Activated CD4-positive, alpha-beta T cell treated with anti-CD3 and anti-CD28 coated beads, Interleukin-2, amount 10 ng/mL, durations not matched to agents 24 days and 14 days (primary cell): ENCODE measurements around the gene PRG2. TPM values are rescaled to one million over a fixed set of nuclear protein-coding genes. Genes with fewer than 3 reads are reported as not detected.
A peak's percentile ranks its signal among the peaks of the same experiment; 100 is the strongest.

ENCODE experiments used
- DNase-seq: peaks from one replicate; pipeline ENCODE4 v3.0.0; 2022
- H3K27ac Mint-ChIP-seq: one replicate; pipeline ENCODE4 v1.8.0; 2022; ENCODE audit warnings: mild to moderate bottlenecking, mixed read lengths
- H3K27me3 Mint-ChIP-seq: one replicate; pipeline ENCODE4 v1.8.0; 2022; ENCODE audit warnings: mixed read lengths
- H3K36me3 Mint-ChIP-seq: one replicate; pipeline ENCODE4 v1.8.0; 2022; ENCODE audit warnings: low read depth, mild to moderate bottlenecking, mixed read lengths
- H3K4me1 Mint-ChIP-seq: one replicate; pipeline ENCODE4 v1.8.0; 2021; ENCODE audit warnings: mixed read lengths
- H3K4me3 Mint-ChIP-seq: one replicate; pipeline ENCODE4 v1.8.0; 2022; ENCODE audit warnings: mild to moderate bottlenecking, moderate library complexity, mixed read lengths
- H3K9me3 Mint-ChIP-seq: one replicate; pipeline ENCODE4 v1.8.0; 2021; ENCODE audit warnings: mixed read lengths
- intact Hi-C: fragments of 100-400 bp; cut with micrococcal nuclease; formaldehyde crosslinking; loops from one replicate; pipeline ENCODE4 v1.15.1; 2023
- total RNA-seq: library from RNA; stranded (reverse); gene quantifications from 2 replicates; pipeline ENCODE4 v1.2.3, GENCODE V29; 2022

The PRG2 gene, protein sequence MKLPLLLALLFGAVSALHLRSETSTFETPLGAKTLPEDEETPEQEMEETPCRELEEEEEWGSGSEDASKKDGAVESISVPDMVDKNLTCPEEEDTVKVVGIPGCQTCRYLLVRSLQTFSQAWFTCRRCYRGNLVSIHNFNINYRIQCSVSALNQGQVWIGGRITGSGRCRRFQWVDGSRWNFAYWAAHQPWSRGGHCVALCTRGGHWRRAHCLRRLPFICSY
- 0.35 and 0.38 TPM in 2 replicates for total RNA-seq

DNA sequence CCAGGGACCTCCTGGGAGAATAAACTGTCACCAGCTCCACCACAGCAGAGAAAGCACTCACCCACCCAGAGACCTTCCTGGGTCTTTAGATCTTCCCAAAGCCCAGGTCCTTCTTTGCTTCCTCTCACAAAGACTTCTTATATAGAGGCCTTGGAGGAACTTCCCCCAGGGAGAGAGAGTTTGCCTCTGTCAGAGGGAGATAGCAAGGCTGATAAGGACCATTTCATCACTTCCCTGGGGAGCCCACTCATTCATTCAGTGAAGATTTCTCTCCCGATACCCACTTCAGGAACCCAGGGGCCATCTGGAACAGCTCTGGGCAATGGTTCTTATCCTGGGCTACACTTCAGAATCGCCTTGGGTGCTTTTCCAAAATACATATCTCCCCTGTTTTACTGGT is at the start of gene PRG2:
Gene PRG2 (minus strand): TSS at position 116 of the 400 bp plus-strand sequence. CDS start 706 bp downstream, outside the sequence.
- Mint-ChIP-seq H3K4me1 (no peaks in the 10 kb centered on the region), H3K36me3 (no peaks in the 10 kb centered on the region)

DNA sequence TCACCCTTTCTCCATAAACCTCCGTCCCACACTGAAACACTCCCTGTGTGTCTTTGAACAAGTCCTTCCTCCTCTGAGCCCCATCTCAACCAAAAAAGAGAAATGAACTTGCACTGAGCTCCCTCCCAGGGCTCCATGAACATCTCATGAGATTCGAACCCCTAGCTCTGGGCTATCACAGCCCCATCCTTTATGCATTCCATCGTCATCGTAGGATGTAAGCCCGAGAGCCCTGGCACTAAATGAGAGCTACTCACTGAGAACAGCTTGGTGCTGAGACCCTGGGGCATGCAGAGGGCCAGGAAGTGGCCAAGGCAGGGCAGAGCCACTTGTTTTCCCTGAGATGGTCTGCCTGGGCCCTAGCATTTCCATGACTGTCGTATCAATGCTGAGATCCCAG is 49.3 kb upstream of the PRG2 start:
- intact Hi-C loops, result no loop called here
- no peak overlapping the region for H3K27ac Mint-ChIP-seq
- peaks cover 6% of the 10 kb centered on the region for H3K27me3 Mint-ChIP-seq

More for the DNA sequence above, at the start of gene PRG2:
- no peak for DNase-seq
- H3K9me3 Mint-ChIP-seq, result no peaks in the 10 kb centered on the region
- no peak within 1 kb of the TSS for H3K4me3 Mint-ChIP-seq
- peaks cover 2% of the 10 kb centered on the region for H3K27me3 Mint-ChIP-seq
- intact Hi-C loops, result no loop called here
- no peak within 1 kb of the TSS for H3K27ac Mint-ChIP-seq

DNA sequence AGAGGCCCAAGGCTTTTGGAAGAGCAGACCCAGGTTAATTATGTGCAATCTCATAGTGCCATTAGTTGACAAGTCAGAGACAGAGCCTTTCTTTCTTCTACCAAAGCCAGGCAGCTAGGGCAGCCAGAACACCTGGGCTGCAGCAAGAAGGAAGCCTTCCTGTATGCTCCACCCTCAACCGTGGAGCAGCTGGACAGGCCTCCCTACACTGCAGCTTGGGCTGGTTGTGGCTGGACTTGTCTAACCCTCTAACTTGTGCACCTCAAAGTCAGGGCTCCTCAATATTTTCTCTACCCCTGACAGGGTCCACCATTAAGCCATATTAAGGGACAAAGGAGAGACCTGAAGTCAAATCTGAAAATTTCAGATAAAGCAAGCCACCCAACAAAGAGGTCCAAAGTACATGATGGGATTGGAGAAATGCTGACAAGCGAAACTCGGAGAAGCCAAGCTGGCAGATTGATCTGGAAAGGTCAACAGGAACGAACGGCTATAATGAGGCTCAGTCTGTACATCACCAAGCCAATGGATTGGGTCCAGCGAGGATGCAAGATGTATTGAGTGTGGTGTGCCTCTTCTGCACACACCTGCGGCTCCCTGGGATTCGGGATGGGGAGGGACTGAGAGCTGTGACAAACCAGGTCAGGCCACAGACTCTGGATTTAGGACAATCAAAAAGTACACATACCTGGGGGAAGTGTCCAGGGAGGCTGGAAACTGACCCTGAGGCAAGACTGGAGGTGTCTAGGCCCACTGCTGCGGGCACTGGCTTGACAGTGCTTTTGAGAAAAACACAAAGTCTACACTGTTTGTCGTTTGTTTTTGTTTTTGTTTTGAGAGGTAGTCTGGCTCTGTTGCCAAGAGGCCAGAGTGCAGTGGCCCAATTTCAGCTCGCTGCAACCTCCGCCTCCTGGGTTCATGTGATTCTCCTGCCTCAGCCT is 48.2 kb upstream of the PRG2 start:
- no peaks in the 10 kb centered on the region for H3K9me3 Mint-ChIP-seq
- H3K4me3 Mint-ChIP-seq, result no peak overlapping the region
- peaks cover 10% of the 10 kb centered on the region for H3K27me3 Mint-ChIP-seq
- intact Hi-C loops, result no loop called here
- no peaks in the 10 kb centered on the region for H3K4me1 Mint-ChIP-seq
- no peak for DNase-seq
- H3K36me3 Mint-ChIP-seq, result no peaks in the 10 kb centered on the region
- H3K27ac Mint-ChIP-seq, result no peak overlapping the region

More for the DNA sequence above, 49.3 kb upstream of the PRG2 start:
- DNase-seq, result no peak
- no peaks in the 10 kb centered on the region for H3K9me3 Mint-ChIP-seq
- no peak overlapping the region for H3K4me3 Mint-ChIP-seq
- no peaks in the 10 kb centered on the region for H3K4me1 Mint-ChIP-seq
- H3K36me3 Mint-ChIP-seq, result no peaks in the 10 kb centered on the region

DNA sequence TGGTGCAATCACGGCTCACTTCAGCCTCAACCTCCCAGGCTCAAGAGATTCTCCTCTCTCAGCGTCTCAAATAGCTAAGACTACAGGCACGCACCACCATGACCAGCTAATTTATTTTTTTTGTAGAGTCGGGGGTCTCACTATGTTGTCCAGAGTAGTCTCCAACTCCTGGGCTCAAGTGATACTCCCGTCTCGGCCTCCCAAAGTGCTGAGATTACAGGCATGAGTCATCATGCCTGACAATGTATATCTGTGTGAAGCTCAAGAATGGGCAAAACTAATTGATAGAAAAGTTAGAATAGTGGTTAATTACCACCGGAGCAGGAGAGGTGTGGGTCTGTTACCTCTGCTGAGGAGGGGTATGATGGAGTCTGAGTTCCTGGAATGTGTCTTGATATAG is 45.6 kb upstream of the PRG2 start:
- no peak overlapping the region for H3K27ac Mint-ChIP-seq
- DNase-seq, result no peak
- intact Hi-C loops, result no loop called here
- no peaks in the 10 kb centered on the region for H3K36me3 Mint-ChIP-seq
- no peak overlapping the region for H3K4me3 Mint-ChIP-seq
- H3K9me3 Mint-ChIP-seq, result no peaks in the 10 kb centered on the region
- H3K27me3 Mint-ChIP-seq, result peaks cover 10% of the 10 kb centered on the region
- H3K4me1 Mint-ChIP-seq, result peaks cover 12% of the 10 kb centered on the region

DNA sequence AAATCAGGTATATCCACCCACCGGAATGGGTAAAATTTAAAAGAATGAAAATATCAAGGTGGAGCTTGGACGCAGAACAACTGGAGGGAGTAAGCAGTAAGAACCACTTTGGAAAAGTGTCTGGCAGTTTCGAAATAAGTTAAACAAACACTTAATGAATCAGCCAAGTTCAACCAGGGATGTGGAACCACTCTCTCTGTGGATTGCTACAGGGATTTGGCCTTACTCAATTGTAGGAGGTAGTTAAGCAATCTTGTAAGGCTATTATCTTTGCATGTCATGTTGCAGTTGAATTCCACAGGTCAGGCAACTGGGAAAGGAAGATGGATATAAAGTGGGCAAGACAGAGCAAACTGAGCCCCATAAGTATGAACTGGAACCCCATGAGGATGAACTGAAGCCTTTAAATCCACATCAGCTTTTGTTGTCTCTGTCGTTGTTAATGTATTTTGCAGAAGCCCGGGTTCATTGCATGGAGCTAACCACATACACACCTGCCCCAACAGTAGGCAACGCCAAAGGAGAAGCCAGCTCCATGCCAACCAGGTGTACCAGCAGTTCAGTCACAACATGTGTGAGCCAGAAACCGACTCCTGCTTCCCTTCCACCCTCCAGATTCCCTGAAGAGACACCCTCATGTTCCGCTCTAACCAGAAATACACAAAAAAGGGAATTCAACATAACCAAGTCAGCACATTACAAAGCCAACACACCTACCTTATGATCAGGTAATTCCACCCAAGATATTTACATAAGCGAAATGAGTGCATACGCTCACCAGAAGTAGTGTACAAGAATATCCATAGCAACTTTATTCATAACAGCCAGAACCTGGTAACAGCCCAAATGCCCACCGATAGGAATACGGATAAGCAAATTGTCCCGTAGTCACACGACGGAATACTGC is 44.4 kb upstream of the PRG2 start:
- intact Hi-C loops, result no loop called here
- H3K9me3 Mint-ChIP-seq, result no peaks in the 10 kb centered on the region
- H3K36me3 Mint-ChIP-seq, result no peaks in the 10 kb centered on the region

DNA sequence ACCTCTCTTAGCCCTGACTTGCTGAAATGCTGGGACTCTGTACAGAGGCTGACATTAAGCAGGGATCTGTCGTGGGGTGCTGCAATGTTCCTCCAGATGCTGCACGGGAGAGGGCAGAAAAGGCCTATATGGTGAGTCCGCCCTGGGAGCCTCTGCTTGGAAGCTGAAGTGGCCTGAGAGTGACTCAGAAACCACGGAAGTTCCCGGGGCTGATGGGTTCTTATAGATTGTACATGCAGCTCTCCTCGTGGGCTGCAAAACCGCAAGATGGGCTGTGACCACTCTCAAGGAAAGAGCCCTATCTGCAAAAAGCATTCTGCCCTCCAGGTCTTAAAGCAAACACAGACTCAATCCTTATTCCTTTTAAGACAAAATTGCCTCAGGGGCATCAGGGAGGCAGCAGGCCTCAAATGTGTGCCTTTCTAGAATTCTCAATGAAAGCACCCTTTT is 42.3 kb upstream of the PRG2 start:
- Mint-ChIP-seq H3K27ac (no peak overlapping the region), H3K27me3 (peaks cover 19% of the 10 kb centered on the region), H3K9me3 (no peaks in the 10 kb centered on the region), H3K4me1 (peaks cover 12% of the 10 kb centered on the region), H3K36me3 (no peaks in the 10 kb centered on the region), H3K4me3 (no peak overlapping the region)
- no peak for DNase-seq
- intact Hi-C loops, result no loop called here

More for the DNA sequence above, 44.4 kb upstream of the PRG2 start:
- DNase-seq, result no peak
- H3K27ac Mint-ChIP-seq, result no peak overlapping the region
- H3K4me1 Mint-ChIP-seq, result peaks cover 12% of the 10 kb centered on the region
- H3K4me3 Mint-ChIP-seq, result no peak overlapping the region
- peaks cover 10% of the 10 kb centered on the region for H3K27me3 Mint-ChIP-seq

DNA sequence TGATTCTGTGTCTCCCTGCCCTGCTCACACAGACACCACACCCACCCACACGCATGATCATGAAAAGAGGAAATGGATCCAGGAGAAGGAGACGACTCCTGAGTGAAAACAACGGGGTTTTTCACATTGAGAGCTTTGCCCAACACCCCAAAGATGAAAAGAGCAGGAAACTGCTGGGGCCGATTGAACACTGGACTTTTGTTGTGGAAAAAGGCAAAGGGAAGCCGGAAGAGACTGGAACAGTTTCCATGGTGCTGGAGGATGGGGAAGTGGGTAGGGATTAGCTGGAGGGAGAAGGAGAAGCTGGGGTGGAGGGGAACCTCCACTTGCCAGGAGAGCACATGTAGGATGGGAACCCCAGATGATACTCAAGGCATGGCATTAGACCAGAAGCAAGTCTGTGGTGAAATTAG is 41.7 kb upstream of the PRG2 start:
- peaks cover 17% of the 10 kb centered on the region for H3K4me1 Mint-ChIP-seq
- no peak overlapping the region for H3K4me3 Mint-ChIP-seq
- H3K36me3 Mint-ChIP-seq, result peaks cover 1% of the 10 kb centered on the region
- no peak for DNase-seq
- intact Hi-C loops, result no loop called here
- H3K27ac Mint-ChIP-seq, result no peak overlapping the region
- no peaks in the 10 kb centered on the region for H3K9me3 Mint-ChIP-seq
- peaks cover 19% of the 10 kb centered on the region for H3K27me3 Mint-ChIP-seq

DNA sequence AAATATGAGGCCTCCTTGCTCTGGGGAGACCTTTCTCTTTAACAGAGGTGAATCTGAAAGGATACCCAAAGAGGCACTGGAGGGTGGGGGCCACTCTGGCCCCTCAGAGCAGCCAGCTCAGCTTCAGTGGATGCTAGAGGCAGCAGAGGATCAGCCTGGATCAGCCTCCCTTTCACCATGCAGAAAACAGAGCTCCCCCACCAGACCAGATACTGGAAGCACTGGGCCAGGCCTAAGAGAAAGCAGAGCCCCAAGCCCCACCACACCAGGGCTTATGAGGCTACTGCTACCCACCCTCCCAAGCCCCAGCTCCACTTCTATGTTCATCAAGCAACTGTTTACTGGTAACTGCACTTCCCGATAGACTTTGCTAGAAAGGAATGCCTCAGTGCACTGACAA is 40.5 kb upstream of the PRG2 start:
- peaks cover 19% of the 10 kb centered on the region for H3K27me3 Mint-ChIP-seq
- H3K9me3 Mint-ChIP-seq, result no peaks in the 10 kb centered on the region
- H3K4me3 Mint-ChIP-seq, result no peak overlapping the region
- no peak overlapping the region for H3K27ac Mint-ChIP-seq
- H3K36me3 Mint-ChIP-seq, result peaks cover 12% of the 10 kb centered on the region
- intact Hi-C loops, result no loop called here
- DNase-seq, result no peak
- peaks cover 23% of the 10 kb centered on the region for H3K4me1 Mint-ChIP-seq

DNA sequence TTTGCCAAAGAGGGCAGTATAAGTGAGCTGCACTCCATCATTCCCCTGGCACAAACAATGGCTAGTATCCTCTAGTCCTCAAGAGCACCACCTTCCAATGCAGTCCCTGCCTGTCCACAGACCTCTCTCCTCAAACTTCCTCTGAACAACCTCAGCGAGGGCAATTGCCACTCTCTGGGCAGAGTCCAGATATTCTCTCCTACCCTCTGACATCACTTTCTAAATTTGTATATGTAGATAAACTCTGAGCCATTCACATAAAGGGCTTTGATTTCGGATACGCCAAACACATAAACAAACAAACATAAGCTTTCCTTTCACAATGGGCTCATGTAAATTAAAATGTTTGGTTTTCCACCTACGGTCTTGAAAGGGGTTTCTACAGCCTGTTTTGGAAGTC is 39.5 kb upstream of the PRG2 start:
- Mint-ChIP-seq H3K4me3 (no peak overlapping the region), H3K9me3 (no peaks in the 10 kb centered on the region), H3K27ac (no peak overlapping the region), H3K36me3 (peaks cover 22% of the 10 kb centered on the region), H3K27me3 (peaks cover 15% of the 10 kb centered on the region), H3K4me1 (peaks cover 29% of the 10 kb centered on the region)
- no peak for DNase-seq
- intact Hi-C loops, result loop anchor here (10.0 kb wide), 1 partner anchor 1095 kb away; no protein-coding TSS in a partner anchor

DNA sequence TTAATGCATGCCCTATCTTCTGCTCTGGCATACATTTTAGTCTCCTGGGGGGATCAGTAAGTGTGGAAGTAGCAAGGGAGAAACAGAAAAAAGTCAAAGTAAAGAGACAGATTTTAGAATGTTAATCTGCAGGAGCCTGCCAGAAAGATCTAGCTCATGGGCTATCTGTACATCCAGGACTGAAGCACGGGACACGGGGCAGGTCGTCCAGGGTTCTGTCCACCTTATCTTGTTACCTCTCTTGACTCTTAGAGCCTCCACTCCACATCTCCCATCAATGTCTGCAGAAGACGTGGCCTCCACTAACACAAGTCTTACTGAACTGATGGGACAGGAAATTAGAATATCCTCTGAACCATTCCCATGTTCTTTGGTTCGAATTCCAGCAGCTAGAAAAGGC is 38.2 kb upstream of the PRG2 start:
- H3K27ac Mint-ChIP-seq, result no peak overlapping the region
- peaks cover 39% of the 10 kb centered on the region for H3K4me1 Mint-ChIP-seq
- H3K9me3 Mint-ChIP-seq, result no peaks in the 10 kb centered on the region
- H3K4me3 Mint-ChIP-seq, result no peak overlapping the region
- peaks cover 33% of the 10 kb centered on the region for H3K36me3 Mint-ChIP-seq
- H3K27me3 Mint-ChIP-seq, result peaks cover 9% of the 10 kb centered on the region
- DNase-seq, result no peak
- intact Hi-C loops, result loop anchor here (10.0 kb wide), 1 partner anchor 1096 kb away; no protein-coding TSS in a partner anchor

DNA sequence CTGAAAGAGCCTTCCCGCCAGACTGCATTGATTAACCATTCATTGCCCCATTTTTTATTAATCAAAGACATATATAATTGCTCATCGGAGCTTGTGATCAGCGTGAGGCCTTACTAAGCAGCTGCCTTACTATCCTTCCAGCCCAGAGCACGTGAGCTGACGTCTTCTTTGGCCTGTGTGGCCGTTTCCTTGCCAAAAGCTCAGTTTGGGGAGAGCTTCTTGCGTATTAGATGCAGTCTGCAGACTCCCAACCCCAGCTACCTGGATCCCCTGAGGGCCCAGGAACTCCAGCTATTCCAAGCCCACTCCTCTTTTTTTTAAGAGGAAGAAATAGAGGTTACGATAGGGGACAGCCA is 37.3 kb upstream of the PRG2 start:
- Mint-ChIP-seq H3K27me3 (peaks cover 9% of the 10 kb centered on the region), H3K9me3 (no peaks in the 10 kb centered on the region), H3K36me3 (peaks cover 42% of the 10 kb centered on the region), H3K4me1 (peaks cover 43% of the 10 kb centered on the region), H3K4me3 (peak overlapping the region; percentile 96), H3K27ac (peak overlapping the region; percentile 95)
- no peak for DNase-seq
- intact Hi-C loops, result loop anchor here (1.0 to 10.0 kb wide), 3 partner anchors 230 to 1147 kb away; partner anchors contain the start of genes CLP1 and LPXN

DNA sequence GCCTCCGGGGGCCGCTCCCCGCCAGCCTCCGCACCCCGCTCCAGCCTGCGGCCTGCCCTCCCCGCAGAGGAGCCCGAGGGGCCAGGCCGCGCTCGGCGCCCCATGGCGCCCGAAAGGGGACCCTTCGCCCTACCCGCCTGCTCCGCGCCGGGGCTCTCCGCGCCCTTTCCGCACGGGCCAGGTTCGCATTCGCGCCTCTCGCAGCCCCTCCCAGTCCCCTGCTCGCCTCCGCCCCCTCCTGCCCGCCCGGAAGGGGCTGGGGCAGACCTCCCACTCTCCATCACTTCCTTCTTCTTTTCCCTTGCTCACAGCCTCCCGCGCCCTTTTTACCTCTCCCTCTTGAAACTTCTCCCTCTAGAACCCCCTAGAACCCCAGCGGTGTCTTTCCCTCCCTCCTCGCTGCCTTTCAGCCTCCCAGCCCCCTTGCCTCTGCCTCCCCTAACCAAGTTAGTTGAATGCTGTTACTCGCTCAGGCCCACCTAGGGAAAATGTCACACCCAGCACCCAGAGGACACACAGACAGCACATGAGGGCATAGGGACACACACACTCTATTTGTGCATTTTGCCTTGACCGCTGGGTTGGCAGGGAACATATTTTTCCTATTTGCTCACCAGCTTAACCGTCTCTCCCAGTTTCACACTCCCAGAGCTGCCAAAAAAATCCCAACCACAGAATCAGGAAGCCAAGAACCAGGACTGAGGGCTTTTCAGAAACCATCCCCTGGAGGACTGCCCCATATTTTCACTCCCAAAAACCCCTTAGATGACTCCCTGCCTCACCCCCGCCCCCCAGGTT is 36.7 kb upstream of the PRG2 start, which contains the start of gene SLC43A3:
Gene SLC43A3 (minus strand): TSS at position 193 of the 798 bp plus-strand sequence. CDS start 949 bp downstream, outside the sequence.
- H3K9me3 Mint-ChIP-seq, result no peaks in the 10 kb centered on the region
- peak; percentile 91 for DNase-seq
- H3K4me1 Mint-ChIP-seq, result peaks cover 43% of the 10 kb centered on the region
- peaks cover 48% of the 10 kb centered on the region for H3K36me3 Mint-ChIP-seq
- H3K27ac Mint-ChIP-seq, result peak within 1 kb of the TSS; percentile 95
- H3K27me3 Mint-ChIP-seq, result peaks cover 9% of the 10 kb centered on the region
- intact Hi-C loops, result loop anchor here (1.0 to 10.0 kb wide), 3 partner anchors 230 to 1148 kb away; partner anchors contain the start of genes CLP1 and LPXN
- H3K4me3 Mint-ChIP-seq, result peak within 1 kb of the TSS; percentile 96
